Neural cell (in vitro differentiated cells): Measurements from ENCODE around the gene TIAM2. TPM values are rescaled to one million over a fixed set of nuclear protein-coding genes. Genes with fewer than 3 reads are reported as not detected.

ENCODE experiments used
- H2AFZ ChIP-seq: fragments of 200-600, 300-800 bp; sonication (generic), shearing (Covaris generic); 2 replicates; pipeline ENCODE4 v1.6.0; 2014; ENCODE audit warnings: low read depth, mild to moderate bottlenecking, antibody characterized with exemption, low read length, moderate library complexity
- H3F3A ChIP-seq: fragments of 200-600 bp; shearing (Covaris generic); 2 replicates; pipeline ENCODE4 v1.6.1; 2016; ENCODE audit warnings: mild to moderate bottlenecking, moderate library complexity, mixed read lengths, antibody characterized with exemption, low read length; ENCODE audit not compliant: insufficient read depth, poor library complexity, severe bottlenecking
- H3K27ac ChIP-seq: fragments of 200-600, 300-800 bp; sonication (generic), shearing (Covaris generic); 2 replicates; pipeline ENCODE4 v1.5.1; 2014; ENCODE audit warnings: mild to moderate bottlenecking, low read length, moderate library complexity
- H3K27me3 ChIP-seq: fragments of 300-800, 200-600 bp; sonication (generic), shearing (Covaris generic); 2 replicates; pipeline ENCODE4 v1.6.0; 2014; ENCODE audit warnings: mild to moderate bottlenecking, low read depth, low read length, moderate library complexity; ENCODE audit not compliant: insufficient read depth
- H3K36me3 ChIP-seq: fragments of 300-800, 200-600 bp; sonication (generic), shearing (Covaris generic); 2 replicates; pipeline ENCODE4 v1.5.1; 2014; ENCODE audit warnings: mild to moderate bottlenecking, antibody characterized with exemption, low read length, moderate library complexity; ENCODE audit not compliant: insufficient read depth
- H3K4me2 ChIP-seq: fragments of 300-800, 200-600 bp; sonication (generic), shearing (Covaris generic); 2 replicates; pipeline ENCODE4 v1.6.0; 2014; ENCODE audit warnings: mild to moderate bottlenecking, low read length
- H3K4me3 ChIP-seq: fragments of 300-800, 200-600 bp; sonication (generic), shearing (Covaris generic); 2 replicates; pipeline ENCODE4 v1.5.1; 2014; ENCODE audit warnings: mild to moderate bottlenecking, low read length, moderate library complexity
- H3K79me2 ChIP-seq: fragments of 200-600 bp; shearing (Covaris generic); replicated peaks from 2 replicates; pipeline ENCODE4 v1.6.0; 2014; ENCODE audit warnings: mild to moderate bottlenecking, low read length, moderate library complexity; ENCODE audit not compliant: insufficient read depth
- H3K9ac ChIP-seq: fragments of 300-800, 200-600 bp; sonication (generic), shearing (Covaris generic); 2 replicates; pipeline ENCODE4 v1.6.1; 2016; ENCODE audit warnings: mild to moderate bottlenecking, low read length, mixed read lengths
- H3K9me2 ChIP-seq: fragments of 200-600 bp; shearing (Covaris generic); 2 replicates; pipeline ENCODE4 v1.6.1; 2016; ENCODE audit warnings: mild to moderate bottlenecking, low read length, mixed read lengths; ENCODE audit not compliant: insufficient read depth
- H3K9me3 ChIP-seq: fragments of 200-600, 300-800 bp; sonication (generic), shearing (Covaris generic); 2 replicates; pipeline ENCODE4 v1.6.1; 2016; ENCODE audit warnings: mild to moderate bottlenecking, mixed run types, low read length, moderate library complexity, mixed read lengths
- H4K20me1 ChIP-seq: fragments of 200-600 bp; shearing (Covaris generic); 2 replicates; pipeline ENCODE4 v1.6.1; 2016; ENCODE audit warnings: mild to moderate bottlenecking, mixed run types; ENCODE audit not compliant: insufficient read depth
- CTCF ChIP-seq: fragments of 450-650 bp; IDR thresholded peaks from 2 replicates; pipeline ENCODE4 v1.5.1; 2014; ENCODE audit warnings: antibody characterized with exemption, mild to moderate bottlenecking, moderate library complexity; ENCODE audit not compliant: poor library complexity, severe bottlenecking
- EP300 ChIP-seq: fragments of 450-650 bp; conservative IDR thresholded peaks from 2 replicates; pipeline ENCODE4 v1.6.1; 2014; ENCODE audit warnings: antibody characterized with exemption, mild to moderate bottlenecking, moderate library complexity; ENCODE audit not compliant: poor library complexity, severe bottlenecking
- EZH2 ChIP-seq: fragments of 200-600, 300-800 bp; shearing (Covaris generic), sonication (generic); IDR thresholded peaks from 2 replicates; pipeline ENCODE4 v1.6.1; 2014; ENCODE audit warnings: antibody characterized with exemption, low read length, borderline replicate concordance, mild to moderate bottlenecking; ENCODE audit not compliant: insufficient read depth, poor library complexity, severe bottlenecking
- MXI1 ChIP-seq: fragments of 450-650 bp; conservative IDR thresholded peaks from 2 replicates; pipeline ENCODE4 v1.6.1; 2014; ENCODE audit warnings: antibody characterized with exemption, mild to moderate bottlenecking; ENCODE audit not compliant: poor library complexity, severe bottlenecking
- POLR2AphosphoS5 ChIP-seq: IDR thresholded peaks from 2 replicates; pipeline ENCODE4 v1.6.1; 2012
- RAD21 ChIP-seq: fragments of 450-650 bp; conservative IDR thresholded peaks from 2 replicates; pipeline ENCODE4 v1.6.1; 2014; ENCODE audit warnings: antibody characterized with exemption, mild to moderate bottlenecking, moderate library complexity
- REST ChIP-seq: IDR thresholded peaks from 2 replicates; pipeline ENCODE4 v1.6.1; 2012; ENCODE audit warnings: borderline replicate concordance
- SMC3 ChIP-seq: fragments of 450-650 bp; conservative IDR thresholded peaks from 2 replicates; pipeline ENCODE4 v1.6.1; 2014; ENCODE audit warnings: antibody characterized with exemption, mild to moderate bottlenecking, moderate library complexity; ENCODE audit not compliant: poor library complexity
- TAF1 ChIP-seq: IDR thresholded peaks from 2 replicates; pipeline ENCODE4 v1.6.1; 2012; ENCODE audit warnings: low read depth
- polyA plus RNA-seq: library from polyadenylated mRNA; depleted of rRNA; stranded (reverse); fragments of >200 nt; gene quantifications from 2 replicates; pipeline ENCODE4 v1.2.3, GENCODE V29; 2014

Gene TIAM2
- polyA plus RNA-seq, 1 donor from 2014 or later, result 73.3 TPM

GRCh38 chr6:155030148-155030720 is 35.1 kb downstream of the TIAM2 start (continued):
- no peak for TF ChIP-seq REST
- no peak for TF ChIP-seq EP300

GRCh38 chr6:155031091-155031490 is 36.0 kb downstream of the TIAM2 start:
- Histone ChIP-seq H2AFZ (no peak overlapping the region), H3K9ac (no peak overlapping the region), H3K4me2 (no peak overlapping the region), H3K27me3 (no peaks in the 10 kb centered on the region), H3F3A (no peaks in the 10 kb centered on the region), H3K27ac (no peak overlapping the region), H3K9me2 (no peaks in the 10 kb centered on the region), H3K79me2 (no peaks in the 10 kb centered on the region), H4K20me1 (no peaks in the 10 kb centered on the region), H3K9me3 (peaks cover 2% of the 10 kb centered on the region), H3K36me3 (no peaks in the 10 kb centered on the region), H3K4me3 (no peak overlapping the region)
- TF ChIP-seq TAF1, result no peak
- no peak for TF ChIP-seq MXI1
- TF ChIP-seq EP300, result no peak
- no peak for TF ChIP-seq CTCF
- TF ChIP-seq RAD21, result no peak
- TF ChIP-seq EZH2, result no peak
- TF ChIP-seq REST, result no peak
- TF ChIP-seq SMC3, result no peak
- no peak for TF ChIP-seq POLR2AphosphoS5
